A673 (cell line): ENCODE measurements around the gene B3GNT2. TPM values are rescaled to one million over a fixed set of nuclear protein-coding genes. Genes with fewer than 3 reads are reported as not detected.

ENCODE experiments used
- BruUV-seq: library from RNA; stranded (reverse); fragments of 400-500 nt; replicated peaks from 2 replicates; lab custom pipeline; 2021; lab: Mats Ljungman, UMichigan
- CTCF ChIA-PET: fragments of 300-600 bp; sonication (Branson Sonifier 250); formaldehyde crosslinking; loops from one replicate; lab custom pipeline; 2022; ENCODE audit warnings: antibody characterized with exemption; lab: Charles Lee
- POLR2A ChIA-PET: fragments of 300-600 bp; sonication (Branson Sonifier 250); formaldehyde crosslinking; loops from one replicate; lab custom pipeline; 2022; ENCODE audit warnings: antibody characterized with exemption; ENCODE audit not compliant: low non-redundant PET; lab: Charles Lee
- DNase-seq: peaks from one replicate; pipeline ENCODE4 v3.0.0-alpha.2; 2015; ENCODE audit warnings: low spot score
- H3K27ac ChIP-seq: fragments of 200-600 bp; sonication (generic); 2 replicates; pipeline ENCODE4 v1.5.1; 2016; ENCODE audit warnings: mixed run types, low read depth, mild to moderate bottlenecking, mixed read lengths, antibody characterized with exemption, low read length; ENCODE audit not compliant: poor library complexity, severe bottlenecking
- H3K27me3 ChIP-seq: fragments of 200-600 bp; sonication (generic); replicated peaks from 2 replicates; pipeline ENCODE4 v1.6.1; 2017; ENCODE audit warnings: mixed run types, low read depth, mild to moderate bottlenecking, mixed read lengths, antibody characterized with exemption, low read length; ENCODE audit not compliant: insufficient read depth, poor library complexity
- H3K36me3 ChIP-seq: fragments of 200-600 bp; sonication (generic); 2 replicates; pipeline ENCODE4 v1.6.1; 2016; ENCODE audit warnings: mixed run types, mild to moderate bottlenecking, mixed read lengths, antibody characterized with exemption, low read length; ENCODE audit not compliant: insufficient read depth, poor library complexity, severe bottlenecking
- H3K4me1 ChIP-seq: fragments of 200-600 bp; sonication (generic); 2 replicates; pipeline ENCODE4 v1.6.1; 2017; ENCODE audit warnings: mixed run types, mild to moderate bottlenecking, mixed read lengths, antibody characterized with exemption, low read length; ENCODE audit not compliant: insufficient read depth, poor library complexity, severe bottlenecking
- H3K4me3 ChIP-seq: fragments of 200-600 bp; sonication (generic); 2 replicates; pipeline ENCODE4 v1.5.1; 2016; ENCODE audit warnings: low read depth, mixed run types, mild to moderate bottlenecking, mixed read lengths, low read length; ENCODE audit not compliant: poor library complexity, severe bottlenecking
- H3K9me3 ChIP-seq: fragments of 200-600 bp; sonication (generic); 2 replicates; pipeline ENCODE4 v1.6.1; 2016; ENCODE audit warnings: mixed run types, low read depth, mild to moderate bottlenecking, mixed read lengths, antibody characterized with exemption, low read length; ENCODE audit not compliant: poor library complexity, severe bottlenecking
- CTCF ChIP-seq: fragments of 300-800, 200-600 bp; sonication (generic); conservative IDR thresholded peaks from 2 replicates; pipeline ENCODE4 v1.5.1; 2017; ENCODE audit warnings: low read depth, mild to moderate bottlenecking, antibody characterized with exemption, low read length, moderate library complexity, mixed read lengths
- EZH2 ChIP-seq: fragments of 200-600 bp; sonication (generic); IDR thresholded peaks from 2 replicates; pipeline ENCODE4 v1.6.1; 2017; ENCODE audit warnings: borderline replicate concordance, low read depth, mild to moderate bottlenecking, mixed read lengths, antibody characterized with exemption, low read length; ENCODE audit not compliant: poor library complexity, severe bottlenecking
- intact Hi-C: fragments of 100-400 bp; cut with micrococcal nuclease; formaldehyde crosslinking; loops from one replicate; pipeline ENCODE4 v1.10.0; 2022; ENCODE audit not compliant: unreplicated experiment
- total RNA-seq: library from RNA; stranded (reverse); gene quantifications from 2 replicates; pipeline ENCODE4 v1.2.3, GENCODE V29; 2021

B3GNT2 gene
- total RNA-seq, 1 experiment from 2014 or later: 6.5 TPM

DNA sequence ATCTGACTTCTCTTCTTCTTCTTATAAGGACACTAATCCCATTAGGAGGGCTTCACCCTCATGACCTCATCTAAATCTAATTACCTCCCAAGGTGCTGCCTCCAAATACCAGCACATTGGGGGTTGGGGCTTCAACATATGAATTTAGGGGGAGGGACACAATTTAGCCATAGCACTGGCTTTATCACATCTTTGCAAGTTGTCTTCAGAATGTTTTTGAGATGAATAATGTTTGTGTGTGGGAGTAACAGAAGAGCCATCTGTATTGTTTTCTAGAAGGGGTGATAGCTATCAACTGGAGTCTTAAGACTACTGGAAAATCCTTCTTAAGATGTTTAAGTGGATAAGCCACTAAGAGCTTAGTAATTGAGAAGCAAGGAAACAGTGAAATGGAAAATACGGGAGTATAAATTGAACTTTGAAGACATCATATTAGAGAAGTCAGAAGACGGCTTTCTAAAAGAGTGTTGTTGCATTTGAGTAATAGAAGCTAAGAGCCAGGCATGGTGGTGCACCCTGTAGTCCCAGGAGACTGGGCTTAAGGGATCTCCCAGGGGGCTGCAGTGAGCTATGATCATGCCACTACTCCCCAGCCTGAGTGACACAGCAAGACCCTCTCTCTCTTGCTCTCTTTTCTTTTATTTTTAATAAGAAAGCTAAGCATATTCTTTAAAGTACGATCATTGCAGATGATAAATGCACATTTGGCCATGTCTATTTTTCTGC is 32.6 kb upstream of the B3GNT2 start:
- no peak overlapping the region for H3K4me3 ChIP-seq
- BruUV-seq: no TSS peak
- no peaks in the 10 kb centered on the region for H3K36me3 ChIP-seq
- no peak for TF ChIP-seq EZH2
- TF ChIP-seq CTCF: no peak
- no peak overlapping the region for H3K27ac ChIP-seq
- peaks cover 12% of the 10 kb centered on the region for H3K4me1 ChIP-seq
- H3K9me3 ChIP-seq: no peaks in the 10 kb centered on the region
- intact Hi-C loops: no loop called here
- H3K27me3 ChIP-seq: no peaks in the 10 kb centered on the region
- ChIA-PET CTCF (no interaction called here), POLR2A (no interaction called here)
- peak; percentile 51 for DNase-seq

- POLR2A ChIA-PET: no interaction called here
- Histone ChIP-seq H3K36me3 (no peaks in the 10 kb centered on the region), H3K4me3 (no peak overlapping the region), H3K27me3 (no peaks in the 10 kb centered on the region), H3K27ac (no peak overlapping the region), H3K9me3 (no peaks in the 10 kb centered on the region), H3K4me1 (peaks cover 12% of the 10 kb centered on the region)
- intact Hi-C loops: no loop called here
- no peak for DNase-seq
- TF ChIP-seq EZH2: no peak
- BruUV-seq: no TSS peak
- CTCF ChIA-PET: no interaction called here
Observed at GRCh38 chr2:62163834-62164233, 32.1 kb upstream of the B3GNT2 start.

DNA sequence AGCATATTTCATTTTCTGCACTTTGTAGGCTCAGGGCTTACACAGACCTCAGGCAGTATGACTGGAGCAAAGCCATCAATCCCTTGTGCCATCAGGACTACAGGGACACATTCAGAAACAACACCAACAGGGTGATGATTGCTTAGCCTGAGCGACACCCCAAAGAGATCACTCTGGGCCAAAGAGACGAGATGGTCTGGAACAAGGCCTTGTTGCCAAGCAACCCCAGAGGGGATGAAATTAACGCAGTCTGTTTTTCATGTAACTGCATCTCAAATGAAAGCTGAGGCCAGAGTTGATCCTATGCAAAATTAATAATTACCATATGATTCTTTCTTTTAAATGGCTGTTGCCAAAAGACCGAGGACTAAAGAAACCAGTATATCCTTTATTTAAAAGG is 20.2 kb upstream of the B3GNT2 start:
- Histone ChIP-seq H3K9me3 (no peaks in the 10 kb centered on the region), H3K36me3 (no peaks in the 10 kb centered on the region), H3K27ac (no peak overlapping the region), H3K4me1 (no peaks in the 10 kb centered on the region), H3K4me3 (no peak overlapping the region), H3K27me3 (no peaks in the 10 kb centered on the region)
- TF ChIP-seq EZH2: no peak
- no peak for TF ChIP-seq CTCF
- no TSS peak for BruUV-seq
- intact Hi-C loops: no loop called here
- DNase-seq: no peak
- CTCF ChIA-PET: no interaction called here
- POLR2A ChIA-PET: no interaction called here

GRCh38 chr2:62176801-62177200 is 19.1 kb upstream of the B3GNT2 start:
- CTCF ChIA-PET: no interaction called here
- no peaks in the 10 kb centered on the region for H3K36me3 ChIP-seq
- POLR2A ChIA-PET: no interaction called here
- no TSS peak for BruUV-seq
- no peak for DNase-seq
- H3K4me3 ChIP-seq: no peak overlapping the region
- no peaks in the 10 kb centered on the region for H3K4me1 ChIP-seq
- TF ChIP-seq EZH2 (no peak), CTCF (no peak)
- no peaks in the 10 kb centered on the region for H3K27me3 ChIP-seq
- H3K27ac ChIP-seq: no peak overlapping the region
- H3K9me3 ChIP-seq: no peaks in the 10 kb centered on the region
- intact Hi-C loops: no loop called here
